K562 (cell line): ENCODE data around the gene CCDC97. TPM values are rescaled to one million over a fixed set of nuclear protein-coding genes. Genes with fewer than 3 reads are reported as not detected.

Experiments used
- BDP1 ChIP-seq: IDR thresholded peaks from 3 replicates; pipeline ENCODE4 v1.6.1; 2011; ENCODE audit not compliant: insufficient read length, insufficient read depth
- CBFA2T2 ChIP-seq: fragments of 450-650 bp; conservative IDR thresholded peaks from 2 replicates; pipeline ENCODE4 v1.6.1; 2017; ENCODE audit warnings: mild to moderate bottlenecking
- RAD21 ChIP-seq, 2 experiments: fragments of 250-450 bp in 1 of 2; fragments of 450-650 bp in 1 of 2; sonication (Bioruptor Pico) in 1 of 2; formaldehyde crosslinking in 1 of 2; IDR thresholded peaks in 1 of 2; conservative IDR thresholded peaks in 1 of 2; 2 replicates each; pipeline versions ENCODE4 v1.4.0 to v1.8.0; 2020 to 2022; ENCODE audit warnings: mild to moderate bottlenecking in 2 of 2, moderate library complexity in 1 of 2
- REST ChIP-seq, 2 experiments: fragments of 450-650 bp; formaldehyde crosslinking in 1 of 2; IDR thresholded peaks; 2 replicates each; pipeline versions ENCODE4 v1.4.0 to v1.6.1; 2014 to 2020; ENCODE audit warnings: mild to moderate bottlenecking in 2 of 2, borderline replicate concordance in 1 of 2, low read depth in 1 of 2
- SMAD4 ChIP-seq: fragments of 250-450 bp; sonication (Bioruptor Pico); conservative IDR thresholded peaks from 2 replicates; pipeline ENCODE4 v1.8.0; 2021; ENCODE audit warnings: inconsistent platforms, mild to moderate bottlenecking, moderate library complexity
- SMARCA5 ChIP-seq: fragments of 450-650 bp; IDR thresholded peaks from 2 replicates; pipeline ENCODE4 v1.6.1; 2016
- STAT5B ChIP-seq: fragments of 250-450 bp; sonication (Bioruptor Pico); IDR thresholded peaks from 2 replicates; pipeline ENCODE4 v1.8.0; 2021; ENCODE audit warnings: mild to moderate bottlenecking, inconsistent platforms
- ZBTB40 ChIP-seq, 2 experiments: fragments of 450-650 bp in 1 of 2; sonication (generic) in 1 of 2; formaldehyde crosslinking in 1 of 2; IDR thresholded peaks; 2 replicates each; pipeline versions ENCODE4 v1.7.1 to v1.9.0; 2016 to 2022; ENCODE audit warnings: inconsistent platforms in 1 of 2, mild to moderate bottlenecking in 1 of 2, missing genetic modification reagents in 1 of 2
- ZNF583 ChIP-seq: fragments of 250-450 bp; sonication (Bioruptor Pico); IDR thresholded peaks from 2 replicates; pipeline ENCODE4 v1.4.0; 2020
- polyA plus RNA-seq, 8 experiments: library from polyadenylated mRNA; depleted of rRNA in 4 of 8; stranded (reverse) in 5 of 8; unstranded in 3 of 8; fragments of >200 nt; fragmentation: Nextera tagmentation in 2 of 8; fragmentation: Illumina TruSeq in 1 of 8; extraction: Ambion mirVana in 2 of 8; extraction: Trizol in 1 of 8; gene quantifications; 2 replicates each; pipeline versions ENCODE4 v1.2.1 to v1.2.3, GENCODE V29; 2011 to 2014; ENCODE audit warnings: inconsistent platforms in 1 of 8, missing spikeins in 1 of 8
- total RNA-seq, 7 experiments: library from RNA; depleted of rRNA in 6 of 7; stranded (reverse); fragments of >200 nt in 6 of 7; fragmentation: Illumina TruSeq in 2 of 7; extraction: Trizol in 2 of 7; gene quantifications; 2 replicates each; pipeline versions ENCODE4 v1.2.1 to v1.2.3, GENCODE V29; 2011 to 2021; ENCODE audit warnings: low replicate concordance in 1 of 7

Gene CCDC97
- total and polyA plus RNA-seq, 9 of the 15 experiments (the other 6 are each of a cell fraction or from before 2014, with no cell fraction given) = 0.60 to 16.5 (median 7.0) TPM

GRCh38 chr19:41323023-41323422, 13.1 kb downstream of the CCDC97 start (continued):
- TF ChIP-seq ZBTB40 (IDR thresholded peaks at IDR 0.05) (peak; percentile 36; the same call in 1 of the 2 replicates), ZBTB40 (CRISPR knock-in tag; IDR thresholded peaks at IDR 0.05) (no peak), BDP1 (no peak), SMAD4 (CRISPR knock-in tag) (peak; percentile 49), SMARCA5 (peak; percentile 83; the same call in 1 of the 2 replicates), ZNF583 (CRISPR knock-in tag) (0 out of 2 replicates have a peak, but pooled peaks have one; percentile 4), CBFA2T2 (0 out of 2 replicates have a peak, but pooled peaks have one; percentile 3), STAT5B (CRISPR knock-in tag) (no peak), REST (IDR thresholded peaks at IDR 0.05; ENCODE audit: borderline replicate concordance) (peak; percentile 20; the same call in 1 of the 2 replicates), REST (CRISPR knock-in tag; IDR thresholded peaks at IDR 0.05; ENCODE audit: low read depth) (no peak), RAD21 (CRISPR knock-in tag; conservative IDR thresholded peaks at IDR 0.05 in 1 of 2, IDR thresholded peaks at IDR 0.05 in 1 of 2) (0 out of 4 replicates have a peak, but pooled peaks of 1 of the 2 experiments have one; percentile 11)
